Fibroblast of skin of left biceps (primary cell): ENCODE data around the gene SLIT3.
A peak's percentile ranks its signal among the peaks of the same experiment; 100 is the strongest.
"Not testable (repeated sequence)": the region's sequence is repeated elsewhere in the genome, so short reads cannot be mapped to it uniquely, and the experiment has no call there.

Source experiments
- DNase-seq, 2 experiments: peaks; one replicate each; pipeline ENCODE4 v3.0.0-alpha.2; 2013; ENCODE audit warnings: low read depth in 2 of 2

SLIT3 gene

DNA sequence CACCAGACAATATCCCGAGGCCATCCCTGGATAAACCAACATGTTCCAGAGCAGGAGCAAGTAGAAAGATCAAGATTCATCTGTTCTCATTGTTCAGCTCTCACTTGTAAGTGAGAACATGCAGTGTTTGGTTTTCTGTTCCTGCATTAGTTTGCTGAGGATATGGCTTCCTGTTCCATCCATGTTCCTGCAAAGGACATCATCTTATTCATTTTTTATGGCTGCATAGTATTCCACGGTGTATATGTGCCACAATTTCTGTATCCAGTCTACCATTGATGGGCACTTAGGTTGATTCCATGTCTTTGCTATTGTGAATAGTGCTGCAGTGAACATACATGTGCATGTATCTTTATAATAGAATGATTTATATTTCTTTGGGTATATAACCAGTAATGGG is 195.4 kb downstream of the SLIT3 start:
- DNase-seq = not testable (repeated sequence)

DNA sequence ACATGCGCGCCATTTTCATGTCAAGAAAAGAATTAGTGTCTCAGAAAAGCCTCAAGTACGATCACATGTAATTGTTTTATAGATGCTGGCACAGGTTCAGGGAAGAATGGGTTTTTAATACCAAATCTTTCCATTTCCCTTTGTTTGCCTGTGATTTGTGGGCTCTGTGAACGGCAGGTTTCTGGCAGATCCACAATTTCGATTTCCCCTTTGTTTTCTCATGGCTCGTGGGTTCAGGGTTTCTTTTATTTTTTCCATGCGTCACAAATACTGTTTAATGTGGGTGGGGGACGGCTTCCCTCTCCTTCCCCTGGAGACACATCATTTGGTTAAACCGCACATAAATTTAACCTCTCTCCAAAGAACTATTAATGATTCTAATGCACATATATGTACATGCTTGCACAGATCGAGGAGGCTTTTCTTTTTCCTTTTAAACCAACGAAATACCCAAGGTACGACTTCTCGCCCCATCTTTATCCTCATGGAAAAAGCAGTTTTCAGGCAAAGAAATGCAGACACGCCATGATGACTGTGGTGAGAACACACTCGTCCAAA is 195.9 kb downstream of the SLIT3 start:
- peak in 1 of 2 experiments; percentile 57 for DNase-seq

GRCh38 chr5:169103586-169104181 is 197.3 kb downstream of the SLIT3 start:
- no peak for DNase-seq

- no peak for DNase-seq
Observed at GRCh38 chr5:169101966-169102365, 199.0 kb downstream of the SLIT3 start.

- no peak for DNase-seq
Observed at GRCh38 chr5:169100735-169101075, 200.2 kb downstream of the SLIT3 start.

- DNase-seq = no peak
Observed at GRCh38 chr5:169099801-169100734, 200.9 kb downstream of the SLIT3 start.

DNA sequence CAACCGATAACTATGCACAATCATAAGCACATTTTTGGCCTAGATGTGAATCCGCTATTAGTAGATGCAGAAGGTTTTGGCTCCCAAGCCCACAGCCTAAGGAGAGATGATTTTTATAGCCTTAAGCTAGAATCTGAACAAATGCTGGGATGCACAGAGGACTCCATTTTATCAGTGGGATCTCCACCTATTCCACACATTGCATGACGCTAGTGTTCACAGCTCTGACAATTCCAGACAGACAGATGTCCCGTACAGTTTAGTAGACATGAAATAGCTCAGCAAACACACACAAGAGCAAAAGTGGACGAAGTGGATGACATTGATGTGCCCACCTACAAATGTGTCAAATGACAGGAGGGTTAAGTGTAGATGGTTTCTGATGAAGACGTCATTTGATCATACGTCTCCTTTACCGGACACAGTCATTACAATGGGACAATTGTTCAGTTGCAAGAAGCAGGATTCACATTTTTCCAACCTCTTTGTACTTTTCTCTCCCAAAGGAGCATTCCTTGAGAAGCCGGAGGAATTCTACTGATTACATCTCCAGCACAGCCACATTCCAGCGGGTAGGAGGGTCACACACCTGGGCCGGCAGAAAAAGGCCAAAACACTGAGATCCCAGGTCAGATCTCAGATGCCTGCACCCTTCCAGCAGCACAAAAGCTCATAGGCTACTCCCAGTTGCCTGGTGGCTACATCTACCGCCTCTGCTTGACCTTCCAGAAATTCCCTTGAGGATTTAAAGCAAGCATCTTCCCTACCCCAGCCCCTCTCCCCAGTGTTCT is 202.4 kb downstream of the SLIT3 start:
- no peak for DNase-seq

- no peak for DNase-seq
Observed at GRCh38 chr5:169097374-169098326, 203.3 kb downstream of the SLIT3 start.

- DNase-seq = no peak
Observed at GRCh38 chr5:169095976-169096375, 205.0 kb downstream of the SLIT3 start.

- no peak for DNase-seq
Observed at GRCh38 chr5:169095410-169095960, 205.5 kb downstream of the SLIT3 start.

GRCh38 chr5:169094586-169095409 is 206.1 kb downstream of the SLIT3 start:
- DNase-seq = peak; percentile 42 to 47

DNA sequence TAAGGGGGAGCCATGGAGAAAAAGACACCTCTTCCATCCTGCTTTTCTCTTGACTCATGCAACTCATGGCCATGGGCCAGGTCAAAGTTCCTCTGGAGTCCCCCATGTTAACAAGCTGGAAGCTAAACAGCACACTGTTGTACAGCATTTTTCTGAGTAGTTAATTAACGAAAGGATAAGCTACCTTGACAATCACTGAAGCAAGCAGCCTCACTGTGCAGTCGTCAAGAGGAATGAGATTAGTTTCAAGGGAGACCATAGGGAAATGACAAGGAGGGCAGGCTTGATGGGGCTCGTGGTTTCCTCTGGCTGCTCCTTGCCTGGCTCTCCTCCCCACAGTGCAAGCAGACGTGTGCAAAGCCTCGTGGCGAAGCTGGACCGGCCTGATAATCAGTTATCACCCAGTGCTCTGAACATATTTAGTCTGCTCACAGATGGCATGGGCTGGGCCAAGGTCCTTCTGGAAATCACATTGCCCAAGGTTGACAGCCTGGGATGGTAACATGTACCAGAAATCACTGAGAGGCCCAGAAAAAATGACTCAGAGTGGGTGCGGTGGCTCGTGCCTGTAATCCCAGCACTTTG is 209.5 kb downstream of the SLIT3 start:
- DNase-seq = no peak

DNA sequence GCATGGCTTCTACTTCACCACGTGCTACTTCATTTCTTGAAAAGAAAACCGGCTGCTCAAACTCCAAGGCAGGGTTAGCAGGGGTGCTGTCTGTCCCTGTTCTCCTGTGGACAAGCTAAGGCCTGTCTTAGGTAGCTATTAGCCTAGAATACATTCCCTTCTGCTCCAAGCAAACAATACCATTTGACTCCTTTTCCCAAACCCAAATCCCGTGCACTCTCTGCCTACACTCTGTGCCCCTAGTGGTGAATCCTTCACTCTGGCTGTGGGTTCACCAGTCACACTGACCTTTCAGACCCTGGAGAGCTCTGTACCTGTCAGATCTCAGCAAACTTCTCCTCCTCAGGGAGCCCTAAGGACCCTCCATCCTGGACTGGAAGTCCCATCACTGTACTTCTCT is 211.6 kb downstream of the SLIT3 start:
- DNase-seq = no peak

- no peak for DNase-seq
Observed at GRCh38 chr5:169088028-169088725, 212.8 kb downstream of the SLIT3 start.

- no peak for DNase-seq
Observed at GRCh38 chr5:169085636-169086035, 215.3 kb downstream of the SLIT3 start.

GRCh38 chr5:169085212-169085611 is 215.7 kb downstream of the SLIT3 start:
- no peak for DNase-seq

DNA sequence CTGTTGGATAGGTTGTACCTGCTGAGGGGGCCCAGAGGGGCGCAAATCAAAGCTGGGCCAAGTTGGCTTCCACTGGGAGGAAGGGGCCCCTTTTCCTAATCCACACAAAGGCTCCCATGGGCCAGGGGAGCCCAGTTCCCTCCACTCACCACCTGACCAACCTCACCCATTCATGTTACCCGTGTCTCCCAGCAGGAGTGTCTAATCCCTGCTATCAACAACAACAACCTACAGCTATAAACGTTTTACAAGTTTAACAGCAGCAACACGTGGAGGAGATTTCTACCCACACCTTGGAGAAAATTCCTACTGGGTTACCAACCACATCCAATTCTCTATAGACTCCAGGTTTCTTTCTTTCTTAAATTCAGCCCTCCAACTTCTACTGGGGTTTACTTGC is 216.2 kb downstream of the SLIT3 start:
- DNase-seq = no peak

DNA sequence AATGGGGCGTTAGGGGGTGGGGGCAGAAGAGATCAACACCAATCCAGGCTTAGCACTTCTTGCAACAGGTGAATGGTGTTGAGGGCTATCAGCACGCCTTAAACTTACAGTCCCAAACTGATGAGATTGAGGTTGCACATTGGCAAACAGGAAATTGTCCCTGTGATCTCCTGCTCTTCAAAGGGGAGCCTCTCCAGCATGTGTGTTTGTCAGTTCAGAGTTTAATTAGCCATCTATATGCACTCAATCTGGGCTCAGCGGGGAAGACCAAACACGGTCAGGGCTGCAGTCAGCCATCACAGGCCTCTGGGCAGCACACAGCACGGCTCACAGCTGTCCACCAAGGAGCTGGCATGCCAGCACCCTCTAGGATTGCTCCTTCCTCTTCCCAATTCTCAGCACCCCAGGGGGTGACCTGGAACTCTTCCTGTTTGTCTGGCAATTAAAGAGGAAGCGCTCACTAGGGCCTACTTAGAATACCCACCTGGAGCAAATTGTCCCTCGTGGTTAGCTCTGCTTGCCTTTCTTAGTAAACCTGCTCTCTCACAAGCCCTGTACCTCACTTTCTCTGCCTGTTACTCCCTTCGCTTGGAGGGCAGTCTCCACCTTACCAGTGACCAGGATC is 217.4 kb downstream of the SLIT3 start:
- DNase-seq = no peak
